ENCODE results near the gene SPATA2L.

SPATA2L gene

GRCh38 chr16:89709716-89710432, 8.4 kb upstream of the SPATA2L start:
- CTCF ChIA-PET, result interaction anchor here (1.6 to 7.4 kb wide), 4 partner anchors 10 to 200 kb away, joined by 4 to 115 read pairs (median 20); partner anchors contain the start of gene SPATA2L
- POLR2A ChIA-PET, result no interaction called here
- TF ChIP-seq, protein P1, sequence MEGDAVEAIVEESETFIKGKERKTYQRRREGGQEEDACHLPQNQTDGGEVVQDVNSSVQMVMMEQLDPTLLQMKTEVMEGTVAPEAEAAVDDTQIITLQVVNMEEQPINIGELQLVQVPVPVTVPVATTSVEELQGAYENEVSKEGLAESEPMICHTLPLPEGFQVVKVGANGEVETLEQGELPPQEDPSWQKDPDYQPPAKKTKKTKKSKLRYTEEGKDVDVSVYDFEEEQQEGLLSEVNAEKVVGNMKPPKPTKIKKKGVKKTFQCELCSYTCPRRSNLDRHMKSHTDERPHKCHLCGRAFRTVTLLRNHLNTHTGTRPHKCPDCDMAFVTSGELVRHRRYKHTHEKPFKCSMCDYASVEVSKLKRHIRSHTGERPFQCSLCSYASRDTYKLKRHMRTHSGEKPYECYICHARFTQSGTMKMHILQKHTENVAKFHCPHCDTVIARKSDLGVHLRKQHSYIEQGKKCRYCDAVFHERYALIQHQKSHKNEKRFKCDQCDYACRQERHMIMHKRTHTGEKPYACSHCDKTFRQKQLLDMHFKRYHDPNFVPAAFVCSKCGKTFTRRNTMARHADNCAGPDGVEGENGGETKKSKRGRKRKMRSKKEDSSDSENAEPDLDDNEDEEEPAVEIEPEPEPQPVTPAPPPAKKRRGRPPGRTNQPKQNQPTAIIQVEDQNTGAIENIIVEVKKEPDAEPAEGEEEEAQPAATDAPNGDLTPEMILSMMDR (IDR thresholded peaks at IDR 0.05; ENCODE audit: control extremely low read depth, extremely low read depth, low read depth, missing control alignments), result no peak
- DNase-seq (ENCODE audit: extremely low spot score), result no peak

GRCh38 chr16:89709166-89709565, 7.7 kb upstream of the SPATA2L start:
- TF ChIP-seq, protein P1 (IDR thresholded peaks at IDR 0.05; ENCODE audit: control extremely low read depth, extremely low read depth, low read depth, missing control alignments), result no peak
- ChIA-PET CTCF (interaction anchor here (1.6 to 7.4 kb wide), 4 partner anchors 9 to 201 kb away, joined by 4 to 115 read pairs (median 20); partner anchors contain the start of gene SPATA2L), POLR2A (no interaction called here)
- DNase-seq (ENCODE audit: extremely low spot score), result no peak

DNA sequence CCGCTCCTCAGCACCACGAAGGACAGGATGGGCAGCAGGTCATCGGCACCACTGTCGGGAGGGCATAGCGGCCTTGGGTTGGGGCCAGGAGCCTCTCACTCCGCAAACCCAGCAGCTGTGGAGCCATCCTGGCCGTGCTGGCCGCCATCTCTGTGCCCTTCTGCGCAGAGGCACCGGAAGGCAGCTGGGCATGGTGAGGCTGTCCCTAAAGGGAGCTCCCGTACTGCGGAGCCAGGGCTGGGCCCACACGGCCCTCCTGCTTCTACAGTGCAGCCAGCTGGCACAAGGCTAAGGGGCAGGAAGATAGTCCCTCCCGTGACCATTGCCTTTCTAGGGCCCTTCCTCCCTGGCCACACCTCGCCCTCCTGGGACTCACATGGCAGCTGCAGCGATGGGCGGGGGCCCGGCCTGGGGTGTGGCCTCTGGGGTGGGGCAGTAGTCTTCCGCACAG, 7.0 kb upstream of the SPATA2L start:
- POLR2A ChIA-PET, result no interaction called here
- CTCF ChIA-PET, result interaction anchor here (1.0 to 7.4 kb wide), 6 partner anchors 8 to 202 kb away, joined by 3 to 115 read pairs (median 10); partner anchors contain the start of gene SPATA2L
- no peak for DNase-seq (ENCODE audit: extremely low spot score)

DNA sequence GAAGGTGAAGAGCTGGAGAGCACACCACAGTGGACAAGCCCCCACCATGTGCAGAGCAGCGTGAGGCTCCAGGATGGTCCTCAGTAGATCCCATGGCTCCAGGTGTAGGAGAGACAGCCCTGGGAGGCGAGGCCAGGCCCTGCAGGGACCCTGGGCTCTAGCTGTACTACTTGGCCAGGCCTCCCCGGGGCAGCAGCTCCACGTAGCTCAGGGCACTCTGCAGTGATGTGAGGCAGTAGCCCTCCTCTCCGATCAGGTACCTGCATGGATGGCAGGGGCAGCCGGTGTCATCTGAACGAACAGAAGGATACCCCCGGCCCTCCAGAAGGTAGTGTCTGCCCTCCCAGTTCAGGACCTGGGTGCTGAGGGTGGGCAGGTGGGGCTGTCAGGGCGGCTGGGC, 6.2 kb upstream of the SPATA2L start:
- POLR2A ChIA-PET, result no interaction called here
- CTCF ChIA-PET, result interaction anchor here (0.5 to 7.4 kb wide), 8 partner anchors 8 to 153 kb away, joined by 3 to 115 read pairs (median 14); partner anchors contain the start of gene SPATA2L
- no peak for DNase-seq (ENCODE audit: extremely low spot score)
- TF ChIP-seq, protein P1 (IDR thresholded peaks at IDR 0.05; ENCODE audit: control extremely low read depth, extremely low read depth, low read depth, missing control alignments), result no peak

More for the DNA sequence above, 7.0 kb upstream of the SPATA2L start:
- TF ChIP-seq, protein P1 (IDR thresholded peaks at IDR 0.05; ENCODE audit: control extremely low read depth, extremely low read depth, low read depth, missing control alignments), result no peak

- no peak for DNase-seq (ENCODE audit: extremely low spot score)
- POLR2A ChIA-PET, result interaction anchor here (0.6 kb wide), 1 partner anchor 201 kb away, joined by 3 read pairs; no protein-coding TSS in a partner anchor
- TF ChIP-seq, protein P1 (IDR thresholded peaks at IDR 0.05; ENCODE audit: control extremely low read depth, extremely low read depth, low read depth, missing control alignments), result no peak
- CTCF ChIA-PET, result interaction anchor here (0.8 to 7.4 kb wide), 30 partner anchors 9 to 314 kb away, joined by 3 to 115 read pairs (median 4); partner anchors contain the start of genes CDK10, FANCA, MC1R and TCF25
Measured at GRCh38 chr16:89706518-89707260, 5.2 kb upstream of the SPATA2L start.

DNA sequence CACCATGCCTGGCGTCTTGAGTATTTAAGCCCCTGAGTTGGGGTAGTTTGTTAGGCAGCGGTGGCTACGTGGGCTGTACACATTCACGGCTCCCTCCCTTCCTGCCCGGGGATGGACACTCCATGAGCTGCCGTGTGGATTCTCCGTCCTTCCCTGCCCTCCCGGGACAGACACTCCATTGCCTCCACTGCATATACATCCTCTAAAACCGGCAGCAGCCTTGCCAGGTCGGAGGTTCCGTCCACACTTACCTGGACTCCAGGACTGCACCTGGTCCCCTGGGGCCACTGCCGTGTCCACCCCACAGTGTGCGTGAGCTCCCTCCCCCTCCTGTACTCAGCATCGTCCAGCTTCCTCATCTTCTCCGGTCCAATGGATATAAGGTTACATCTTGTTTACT, 3.5 kb upstream of the SPATA2L start:
- POLR2A ChIA-PET, result no interaction called here
- DNase-seq (ENCODE audit: extremely low spot score), result no peak
- CTCF ChIA-PET, result interaction anchor here (0.9 to 7.4 kb wide), 11 partner anchors 11 to 213 kb away, joined by 3 to 115 read pairs (median 8); partner anchors contain the start of genes MC1R and VPS9D1
- TF ChIP-seq, protein P1 (IDR thresholded peaks at IDR 0.05; ENCODE audit: control extremely low read depth, extremely low read depth, low read depth, missing control alignments), result no peak
